Mesendoderm (in vitro differentiated cells): ENCODE data around the gene ARID3A.

Experiments used
- DNase-seq: peaks from one replicate; pipeline ENCODE4 v3.0.0; 2013
- H2AK5ac ChIP-seq: 2 replicates; pipeline ENCODE4 v1.6.1; 2013; ENCODE audit warnings: low read length, inconsistent platforms
- H2BK120ac ChIP-seq: 2 replicates; pipeline ENCODE4 v1.6.1; 2013; ENCODE audit warnings: low read depth, mild to moderate bottlenecking, low read length, moderate library complexity, mixed read lengths
- H2BK15ac ChIP-seq: replicated peaks from 2 replicates; pipeline ENCODE4 v1.6.1; 2013; ENCODE audit warnings: low read depth, mild to moderate bottlenecking, moderate library complexity
- H2BK5ac ChIP-seq: 2 replicates; pipeline ENCODE4 v1.6.1; 2013; ENCODE audit warnings: low read length, inconsistent platforms
- H3K18ac ChIP-seq: 2 replicates; pipeline ENCODE4 v1.6.1; 2013; ENCODE audit warnings: mild to moderate bottlenecking, low read length, mixed read lengths
- H3K23ac ChIP-seq: one replicate; pipeline ENCODE4 v1.6.1; 2013; ENCODE audit warnings: low read length
- H3K27ac ChIP-seq: 2 replicates; pipeline ENCODE4 v1.5.1; 2013; ENCODE audit warnings: low read depth, mild to moderate bottlenecking, inconsistent platforms, low read length, moderate library complexity
- H3K27me3 ChIP-seq: 2 replicates; pipeline ENCODE4 v1.6.1; 2013; ENCODE audit warnings: low read length, control low read depth, mild to moderate bottlenecking, inconsistent platforms; ENCODE audit not compliant: insufficient read depth, poor library complexity
- H3K36me3 ChIP-seq: 2 replicates; pipeline ENCODE4 v1.6.1; 2013; ENCODE audit warnings: low read length, inconsistent platforms; ENCODE audit not compliant: control insufficient read depth, insufficient read depth
- H3K4ac ChIP-seq: one replicate; pipeline ENCODE4 v1.6.1; 2013; ENCODE audit warnings: low read depth, mild to moderate bottlenecking, low read length, moderate library complexity
- H3K4me1 ChIP-seq: 2 replicates; pipeline ENCODE4 v1.6.1; 2013; ENCODE audit warnings: low read depth, low read length, inconsistent platforms; ENCODE audit not compliant: control insufficient read depth
- H3K4me2 ChIP-seq: 2 replicates; pipeline ENCODE4 v1.6.1; 2013; ENCODE audit warnings: low read length
- H3K4me3 ChIP-seq: 2 replicates; pipeline ENCODE4 v1.5.1; 2013; ENCODE audit warnings: mild to moderate bottlenecking, low read length
- H3K56ac ChIP-seq: one replicate; pipeline ENCODE4 v1.6.1; 2013; ENCODE audit warnings: low read length
- H3K79me1 ChIP-seq: 2 replicates; pipeline ENCODE4 v1.6.1; 2013; ENCODE audit warnings: low read length, inconsistent platforms
- H3K79me2 ChIP-seq: 2 replicates; pipeline ENCODE4 v1.6.1; 2013; ENCODE audit warnings: mild to moderate bottlenecking, low read length; ENCODE audit not compliant: control insufficient read depth, insufficient read depth
- H3K9ac ChIP-seq: 2 replicates; pipeline ENCODE4 v1.6.1; 2013; ENCODE audit warnings: low read length, inconsistent platforms
- H4K5ac ChIP-seq: one replicate; pipeline ENCODE4 v1.6.1; 2013; ENCODE audit warnings: low read length
- H4K8ac ChIP-seq: one replicate; pipeline ENCODE4 v1.6.1; 2013; ENCODE audit warnings: low read depth, mild to moderate bottlenecking, control low read depth, low read length, moderate library complexity
- WGBS: extraction: QIAGEN DNeasy Blood & Tissue Kit; methylation state at CpG from one replicate; pipeline ENCODE4 v1.1.7; 2013; ENCODE audit warnings: low lambda C conversion rate, missing lambda C conversion rate; ENCODE audit not compliant: insufficient coverage; ENCODE audit errors: extremely low coverage; 5-methylcytosine and 5-hydroxymethylcytosine counted together

The ARID3A gene

GRCh38 chr19:885536-886224, 40.2 kb upstream of the ARID3A start:
- no CpG with 5 or more reads among the region's 64 CpGs for WGBS

GRCh38 chr19:887072-887471, 38.8 kb upstream of the ARID3A start:
- H3K79me2 ChIP-seq: peaks cover under 1% of the 10 kb centered on the region
- no peak overlapping the region for H3K18ac ChIP-seq
- H3K56ac ChIP-seq: no peak overlapping the region
- H3K4me2 ChIP-seq: no peak overlapping the region
- no peaks in the 10 kb centered on the region for H3K27me3 ChIP-seq
- no peak overlapping the region for H2BK5ac ChIP-seq
- no CpG with 5 or more reads among the region's 16 CpGs for WGBS
- no peak overlapping the region for H3K27ac ChIP-seq
- no peaks in the 10 kb centered on the region for H3K79me1 ChIP-seq
- no peak overlapping the region for H4K5ac ChIP-seq
- H3K9ac ChIP-seq: no peak overlapping the region
- no peak overlapping the region for H2BK15ac ChIP-seq
- no peaks in the 10 kb centered on the region for H3K4me1 ChIP-seq
- peak; percentile 65 for DNase-seq
- peaks cover 2% of the 10 kb centered on the region for H3K36me3 ChIP-seq
- H3K23ac ChIP-seq: no peak overlapping the region
- H2BK120ac ChIP-seq: no peak overlapping the region
- H2AK5ac ChIP-seq: no peak overlapping the region
- H3K4me3 ChIP-seq: no peak overlapping the region
- no peak overlapping the region for H3K4ac ChIP-seq
- no peak overlapping the region for H4K8ac ChIP-seq

More at GRCh38 chr19:885536-886224, 40.2 kb upstream of the ARID3A start:
- Histone ChIP-seq H2AK5ac (no peak overlapping the region), H4K5ac (no peak overlapping the region), H3K36me3 (peaks cover 3% of the 10 kb centered on the region), H4K8ac (no peak overlapping the region), H3K56ac (no peak overlapping the region), H3K27ac (no peak overlapping the region), H3K9ac (no peak overlapping the region), H3K4me2 (no peak overlapping the region), H3K79me2 (no peaks in the 10 kb centered on the region), H2BK120ac (no peak overlapping the region), H2BK15ac (no peak overlapping the region), H3K79me1 (no peaks in the 10 kb centered on the region), H3K4ac (no peak overlapping the region), H3K27me3 (no peaks in the 10 kb centered on the region), H3K4me1 (no peaks in the 10 kb centered on the region), H3K23ac (no peak overlapping the region), H3K18ac (no peak overlapping the region), H2BK5ac (no peak overlapping the region), H3K4me3 (no peak overlapping the region)
- DNase-seq: no peak

- WGBS: no CpG with 5 or more reads among the region's 10 CpGs
- Histone ChIP-seq H3K79me1 (no peaks in the 10 kb centered on the region), H3K9ac (no peak overlapping the region), H3K56ac (no peak overlapping the region), H3K4ac (no peak overlapping the region), H3K23ac (no peak overlapping the region), H4K5ac (no peak overlapping the region), H2BK5ac (no peak overlapping the region), H4K8ac (no peak overlapping the region), H3K36me3 (peaks cover 2% of the 10 kb centered on the region), H3K18ac (no peak overlapping the region), H2AK5ac (no peak overlapping the region), H3K79me2 (peaks cover 3% of the 10 kb centered on the region), H3K4me2 (no peak overlapping the region), H2BK15ac (no peak overlapping the region), H3K27me3 (no peaks in the 10 kb centered on the region), H3K4me1 (no peaks in the 10 kb centered on the region), H3K27ac (no peak overlapping the region), H2BK120ac (no peak overlapping the region), H3K4me3 (no peak overlapping the region)
- DNase-seq: no peak
Measured at GRCh38 chr19:887599-887998, 38.2 kb upstream of the ARID3A start.

- Histone ChIP-seq H4K5ac (no peak overlapping the region), H4K8ac (no peak overlapping the region), H3K18ac (no peak overlapping the region), H3K36me3 (peaks cover 2% of the 10 kb centered on the region), H2AK5ac (no peak overlapping the region), H3K4me2 (no peak overlapping the region), H2BK5ac (no peak overlapping the region), H3K4me3 (no peak overlapping the region), H3K79me1 (no peaks in the 10 kb centered on the region), H3K27ac (no peak overlapping the region), H2BK15ac (no peak overlapping the region), H3K23ac (no peak overlapping the region), H2BK120ac (no peak overlapping the region), H3K56ac (no peak overlapping the region), H3K79me2 (peaks cover 3% of the 10 kb centered on the region), H3K27me3 (no peaks in the 10 kb centered on the region), H3K4me1 (no peaks in the 10 kb centered on the region), H3K4ac (no peak overlapping the region), H3K9ac (no peak overlapping the region)
- DNase-seq: no peak
- no CpG with 5 or more reads among the region's 30 CpGs for WGBS
Measured at GRCh38 chr19:888581-889385, 37.1 kb upstream of the ARID3A start.

GRCh38 chr19:889662-890295, 36.1 kb upstream of the ARID3A start:
- no peak overlapping the region for H2BK15ac ChIP-seq
- no peak overlapping the region for H3K9ac ChIP-seq
- WGBS: no CpG with 5 or more reads among the region's 26 CpGs
- H3K27me3 ChIP-seq: no peaks in the 10 kb centered on the region
- H2BK120ac ChIP-seq: no peak overlapping the region
- H4K5ac ChIP-seq: no peak overlapping the region
- H3K4me3 ChIP-seq: no peak overlapping the region
- H3K79me2 ChIP-seq: peaks cover 3% of the 10 kb centered on the region
- no peak overlapping the region for H3K4ac ChIP-seq
- H3K27ac ChIP-seq: no peak overlapping the region
- H3K4me2 ChIP-seq: no peak overlapping the region
- H3K79me1 ChIP-seq: no peaks in the 10 kb centered on the region
- no peak overlapping the region for H3K56ac ChIP-seq
- no peak overlapping the region for H2BK5ac ChIP-seq
- H4K8ac ChIP-seq: no peak overlapping the region
- H3K18ac ChIP-seq: no peak overlapping the region
- no peaks in the 10 kb centered on the region for H3K4me1 ChIP-seq
- no peak overlapping the region for H3K23ac ChIP-seq
- no peak overlapping the region for H2AK5ac ChIP-seq
- DNase-seq: no peak
- peaks cover 2% of the 10 kb centered on the region for H3K36me3 ChIP-seq
